Esophagus squamous epithelium (tissue), 4 donors: ENCODE data around the gene DAP3.

Source experiments
- CTCF ChIP-seq, 6 experiments: fragments of 450-650 bp in 4 of 6; fragments of 200-600 bp in 2 of 6; sonication (generic) in 2 of 6; IDR thresholded peaks; one replicate each; pipeline ENCODE4 v1.5.1; 2016 to 2019; ENCODE audit warnings: antibody characterized with exemption in 6 of 6, mild to moderate bottlenecking in 4 of 6, moderate library complexity in 4 of 6
- POLR2A ChIP-seq, 4 donors: fragments of 450-650 bp; IDR thresholded peaks; one replicate each; pipeline ENCODE4 v1.6.1; 2017; ENCODE audit warnings: antibody characterized with exemption in 4 of 4, mild to moderate bottlenecking in 4 of 4, moderate library complexity in 3 of 4

- TF ChIP-seq CTCF (IDR thresholded peaks at IDR 0.05) (no peak), POLR2A (IDR thresholded peaks at IDR 0.05) (no peak)
Measured at GRCh38 chr1:155703216-155703615, 14.3 kb downstream of the DAP3 start.
